Activated CD8-positive, alpha-beta memory T cell treated with anti-CD3 and anti-CD28 coated beads, Interleukin-2, amount 50 U/mL, for 48 hours (primary cell): ENCODE data around the gene LHFPL6.

Source experiments
- DNase-seq: peaks from one replicate; pipeline ENCODE4 v3.0.0-alpha.2; 2020

The LHFPL6 gene

GRCh38 chr13:39335721-39336120, 267.3 kb downstream of the LHFPL6 start:
- DNase-seq = no peak

DNA sequence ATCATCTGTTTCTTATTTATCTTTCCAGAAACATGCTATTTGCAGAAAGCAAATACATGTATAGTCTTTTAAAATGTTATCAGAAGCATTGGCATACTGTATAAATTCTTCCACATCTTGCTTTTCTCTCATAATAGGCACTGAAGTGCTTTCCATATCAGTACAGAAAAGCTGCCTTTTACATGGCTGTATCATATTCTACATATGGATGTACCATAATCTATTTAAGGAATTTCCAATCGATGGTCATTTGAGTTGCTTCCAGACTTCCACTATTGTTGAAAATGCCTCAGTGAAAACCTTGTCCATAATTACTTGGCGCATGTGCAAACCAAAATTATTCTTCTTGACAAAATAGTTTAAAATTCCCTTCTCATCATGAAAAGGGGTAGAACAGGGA, 272.5 kb downstream of the LHFPL6 start:
- DNase-seq = no peak

DNA sequence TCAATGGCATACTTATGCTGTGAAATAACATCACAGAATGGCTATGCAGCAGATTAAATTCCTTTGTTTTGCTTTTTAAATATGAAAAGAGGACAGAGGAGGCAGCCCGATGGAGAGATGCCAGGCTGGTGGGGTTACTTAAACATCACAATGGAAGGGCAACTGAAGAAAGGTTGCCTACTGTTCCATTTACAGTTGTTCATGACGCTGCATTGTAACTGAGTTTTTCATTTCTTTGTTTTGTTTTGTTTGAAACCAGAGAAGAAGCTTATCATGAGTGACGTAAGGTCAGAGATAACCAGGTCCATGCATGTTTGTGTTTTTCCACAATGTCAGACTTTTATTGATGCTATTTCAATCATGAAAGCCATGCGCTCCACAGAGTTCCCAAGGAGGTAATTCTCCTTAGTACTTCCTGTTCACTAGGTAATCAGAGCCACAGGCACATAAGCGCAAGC, 273.8 kb downstream of the LHFPL6 start:
- no peak for DNase-seq

- DNase-seq = no peak
Measured at GRCh38 chr13:39327172-39327479, 275.9 kb downstream of the LHFPL6 start.

DNA sequence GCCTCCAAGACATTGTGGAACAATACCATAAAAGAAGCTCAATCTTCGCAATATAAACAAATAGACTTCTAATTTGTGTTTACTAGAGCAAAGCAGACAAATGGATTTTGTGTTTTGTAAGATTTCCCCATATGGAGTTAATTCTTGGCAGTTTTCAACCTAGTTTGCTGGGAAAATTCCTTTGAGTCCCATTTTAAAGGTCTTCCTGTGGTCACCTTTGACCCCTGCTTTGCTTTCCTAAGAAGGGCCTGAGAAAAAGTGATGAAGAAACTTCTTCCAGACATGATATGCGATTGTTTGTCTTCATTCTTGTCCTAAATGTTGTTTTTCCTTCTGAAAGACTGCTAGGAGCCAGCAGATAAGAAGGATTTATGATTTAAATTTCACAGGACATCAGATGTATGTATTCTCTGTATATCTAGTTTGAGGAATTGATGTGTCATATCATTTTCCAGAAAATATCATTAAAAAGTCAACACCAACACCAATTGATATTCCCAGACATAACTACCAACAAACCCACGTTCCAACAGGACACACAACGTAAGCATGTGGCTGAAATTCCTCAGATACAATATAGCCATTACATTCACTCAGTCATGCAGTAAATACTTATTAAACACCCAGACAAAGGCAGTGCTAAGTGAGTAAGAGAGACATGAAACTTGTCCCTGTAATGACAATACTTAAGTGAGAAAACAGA, 276.4 kb downstream of the LHFPL6 start:
- no peak for DNase-seq

GRCh38 chr13:39324806-39325311, 278.1 kb downstream of the LHFPL6 start:
- DNase-seq = no peak

GRCh38 chr13:39322836-39323585, 280.0 kb downstream of the LHFPL6 start:
- DNase-seq = no peak

DNA sequence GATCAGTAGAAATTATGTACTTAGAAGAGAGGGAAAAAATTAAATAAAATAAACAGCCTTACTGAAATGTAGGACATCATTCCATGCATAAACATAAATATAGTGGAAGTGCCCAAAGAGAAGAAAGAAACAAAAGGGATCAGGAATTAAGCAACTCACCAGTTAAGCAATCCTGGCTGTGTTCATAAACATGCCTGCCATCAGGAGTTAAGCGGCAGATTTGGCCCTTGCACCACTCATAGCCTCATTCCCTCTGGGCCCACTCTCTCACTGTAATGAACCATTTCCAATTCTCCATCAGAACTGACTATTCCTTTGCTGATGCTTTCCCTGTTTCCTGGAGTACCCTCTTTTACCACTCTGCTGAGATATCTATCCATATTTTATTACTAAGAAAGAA, 281.4 kb downstream of the LHFPL6 start:
- DNase-seq = no peak

- DNase-seq = no peak
Measured at GRCh38 chr13:39318161-39318560, 284.8 kb downstream of the LHFPL6 start.

- no peak for DNase-seq
Measured at GRCh38 chr13:39317291-39317690, 285.7 kb downstream of the LHFPL6 start.

DNA sequence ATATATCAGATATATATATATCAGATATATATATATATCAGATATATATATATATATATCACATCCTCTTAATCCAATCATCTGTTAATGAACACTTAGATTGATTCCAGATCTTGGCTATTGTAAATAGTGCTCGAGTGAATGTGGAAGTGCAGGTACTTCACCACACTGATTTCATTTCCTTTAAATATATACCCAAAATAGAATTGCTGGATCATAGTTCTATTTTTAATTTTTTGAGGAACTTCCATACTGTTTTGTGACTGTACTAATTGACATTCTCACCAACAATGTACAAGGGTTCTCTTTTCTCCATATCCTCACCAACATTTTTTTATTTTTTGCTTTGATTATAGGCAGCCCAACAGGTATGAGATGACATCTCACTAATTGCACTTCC, 287.2 kb downstream of the LHFPL6 start:
- DNase-seq = no peak

- DNase-seq = no peak
Measured at GRCh38 chr13:39313721-39314120, 289.3 kb downstream of the LHFPL6 start.

DNA sequence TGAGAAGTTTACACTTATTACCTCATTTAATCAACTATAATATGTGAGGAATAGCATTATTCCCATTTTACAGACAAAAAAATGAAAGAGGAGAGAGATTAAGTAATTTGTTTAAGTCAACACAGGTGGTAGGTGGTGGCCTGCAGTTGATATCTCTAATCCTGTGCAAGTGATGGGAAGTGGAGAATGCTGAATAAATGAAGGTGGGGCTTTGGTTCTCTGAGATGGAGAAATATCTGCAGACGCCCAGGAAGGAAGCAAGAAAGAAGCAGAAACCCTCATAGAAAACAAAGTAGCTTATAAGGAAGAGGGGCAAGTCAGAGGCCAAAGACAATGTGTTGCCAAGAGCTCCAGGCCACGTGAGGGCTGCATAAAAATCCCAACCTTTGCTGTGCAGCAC, 290.4 kb downstream of the LHFPL6 start:
- no peak for DNase-seq

DNA sequence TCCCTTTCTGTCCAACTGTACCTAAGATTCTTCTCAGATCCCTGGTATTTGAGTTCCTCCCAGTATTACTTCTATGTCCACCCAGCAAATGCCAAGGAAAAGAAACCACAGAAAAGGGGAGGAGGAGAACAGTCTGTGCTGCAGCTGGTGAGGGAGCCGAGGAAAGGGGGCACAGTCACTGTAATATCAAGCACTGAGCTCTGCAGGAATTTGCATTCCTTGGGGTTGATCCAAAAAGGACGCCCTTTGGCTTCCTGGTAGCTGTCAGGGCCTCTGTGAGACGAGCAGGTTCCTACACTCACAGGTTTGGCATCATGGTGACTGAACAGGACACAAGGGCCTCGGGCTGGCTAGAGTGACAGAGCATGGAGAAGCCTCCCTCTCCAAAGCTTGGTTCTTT, 291.4 kb downstream of the LHFPL6 start:
- DNase-seq = no peak

- no peak for DNase-seq
Measured at GRCh38 chr13:39310961-39311360, 292.0 kb downstream of the LHFPL6 start.

- no peak for DNase-seq
Measured at GRCh38 chr13:39306639-39307589, 296.1 kb downstream of the LHFPL6 start.

- no peak for DNase-seq
Measured at GRCh38 chr13:39302820-39303219, 300.2 kb downstream of the LHFPL6 start.

- no peak for DNase-seq
Measured at GRCh38 chr13:39298951-39299350, 304.0 kb downstream of the LHFPL6 start.

GRCh38 chr13:39297664-39298171, 305.3 kb downstream of the LHFPL6 start:
- DNase-seq = no peak

DNA sequence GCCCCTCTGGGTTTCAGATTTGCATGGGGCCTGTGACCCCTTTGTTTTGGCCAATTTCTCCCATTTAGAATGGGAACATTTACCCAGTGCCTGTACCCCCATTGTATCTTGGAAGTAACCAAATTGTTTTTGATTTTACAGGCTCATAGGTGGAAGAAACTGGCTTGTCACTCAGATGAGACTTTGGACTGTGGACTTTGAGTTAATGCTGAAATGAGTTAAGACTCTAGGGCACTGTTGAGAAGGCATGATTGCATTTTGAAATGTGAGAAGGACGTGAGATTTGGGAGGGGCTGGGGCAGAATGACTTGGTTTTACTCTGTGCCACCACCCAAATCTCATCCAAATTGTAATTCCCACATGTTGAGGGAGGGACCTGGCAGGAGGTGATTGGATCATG, 306.0 kb downstream of the LHFPL6 start:
- DNase-seq = no peak

- DNase-seq = no peak
Measured at GRCh38 chr13:39296193-39296592, 306.8 kb downstream of the LHFPL6 start.
